Stimulated activated effector memory CD8-positive, alpha-beta T cell treated with anti-CD3 and anti-CD28 coated beads, Interleukin-12 subunit alpha, Interleukin-12 subunit beta, amount 100 ng/mL, for 72 hours (primary cell): ENCODE measurements around the gene STARD9.
"Not testable (repeated sequence)": the region's sequence is repeated elsewhere in the genome, so short reads cannot be mapped to it uniquely, and the experiment has no call there.

Source experiments
- ATAC-seq: fragments of 150-1000 bp; cut with Tn5 transposase; 2 replicates; pipeline ENCODE4 v1.10.0; 2021
- DNase-seq, 2 donors: peaks; one replicate each; pipeline ENCODE4 v3.0.0; 2021 to 2022; ENCODE audit warnings: low spot score in 2 of 2
- H3K27ac Mint-ChIP-seq: one replicate; pipeline ENCODE4 v1.8.0; 2022; ENCODE audit warnings: mild to moderate bottlenecking, mixed read lengths
- H3K36me3 Mint-ChIP-seq: one replicate; pipeline ENCODE4 v1.8.0; 2022; ENCODE audit warnings: mild to moderate bottlenecking, mixed read lengths
- H3K4me1 Mint-ChIP-seq: one replicate; pipeline ENCODE4 v1.8.0; 2022; ENCODE audit warnings: mixed read lengths
- H3K4me3 Mint-ChIP-seq: one replicate; pipeline ENCODE4 v1.8.0; 2022; ENCODE audit warnings: mild to moderate bottlenecking, mixed read lengths
- H3K9me3 Mint-ChIP-seq: one replicate; pipeline ENCODE4 v1.8.0; 2022; ENCODE audit warnings: mixed read lengths

STARD9 gene

DNA sequence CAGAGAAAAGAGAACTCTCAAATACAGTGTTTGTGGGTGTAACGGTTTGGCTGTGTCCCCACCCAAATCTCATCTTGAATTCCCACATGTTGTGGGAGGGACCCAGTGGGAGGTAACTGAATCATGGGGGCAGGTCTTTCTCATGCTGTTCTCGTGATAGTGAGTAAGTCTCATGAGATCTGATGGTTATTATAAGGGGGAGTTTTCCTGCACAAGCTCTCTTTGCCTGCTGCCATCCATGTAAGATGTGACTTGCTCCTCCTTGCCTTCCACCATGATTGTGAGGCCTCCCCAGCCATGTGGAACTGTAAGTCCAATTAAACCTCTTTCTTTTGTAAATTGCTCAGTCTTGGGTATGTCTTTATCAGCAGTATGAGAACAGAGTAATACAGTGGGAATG is 186.4 kb downstream of the STARD9 start:
- peaks cover 20% of the 10 kb centered on the region for H3K9me3 Mint-ChIP-seq
- H3K27ac Mint-ChIP-seq, DNase-seq, H3K4me1 Mint-ChIP-seq, H3K4me3 Mint-ChIP-seq, ATAC-seq, H3K36me3 Mint-ChIP-seq: not testable (repeated sequence)

DNA sequence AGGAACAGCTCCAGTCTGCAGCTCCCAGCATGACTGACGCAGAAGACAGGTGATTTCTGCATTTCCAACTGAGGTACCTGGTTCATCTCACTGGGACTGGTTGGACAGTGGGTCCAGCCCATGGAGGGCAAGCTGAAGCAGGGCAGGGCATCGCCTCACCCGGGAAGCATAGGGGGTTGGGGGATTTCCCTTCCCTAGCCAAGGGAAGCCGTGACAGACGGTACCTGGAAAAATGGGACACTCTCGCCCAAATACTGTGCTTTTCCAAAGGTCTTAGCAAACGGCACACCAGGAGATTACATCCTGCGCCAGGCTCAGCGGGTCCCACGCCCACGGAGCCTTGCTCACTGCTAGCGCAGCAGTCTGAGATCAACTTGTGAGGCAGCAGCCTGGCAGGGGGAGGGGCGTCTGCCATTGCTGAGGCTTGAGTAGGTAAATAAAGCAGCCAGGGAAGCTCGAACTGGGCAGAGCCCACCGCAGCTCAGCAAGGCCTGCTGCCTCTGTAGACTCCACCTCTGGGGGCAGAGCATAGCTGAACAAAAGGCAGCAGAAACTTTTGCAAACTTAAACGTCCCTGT is 188.8 kb downstream of the STARD9 start:
- not testable (repeated sequence) for H3K4me3 Mint-ChIP-seq, H3K4me1 Mint-ChIP-seq, H3K36me3 Mint-ChIP-seq, ATAC-seq, DNase-seq, H3K27ac Mint-ChIP-seq
- peaks cover 24% of the 10 kb centered on the region for H3K9me3 Mint-ChIP-seq

DNA sequence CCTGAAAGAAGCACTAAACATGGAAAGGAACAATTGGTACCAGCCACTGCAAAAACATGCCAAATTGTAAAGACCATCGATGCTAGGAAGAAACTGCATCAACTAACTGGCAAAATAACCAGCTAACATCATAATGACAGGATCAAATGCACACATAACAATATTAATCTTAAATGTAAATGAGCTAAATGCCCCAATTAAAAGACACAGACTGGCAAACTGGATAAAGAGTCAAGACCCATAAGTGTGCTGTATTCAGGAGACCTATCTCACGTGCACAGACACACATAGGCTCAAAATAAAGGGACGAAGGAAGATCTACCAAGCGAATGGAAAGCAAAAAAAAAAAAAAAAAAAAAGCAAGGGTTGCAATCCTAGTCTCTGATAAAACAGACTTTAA is 190.7 kb downstream of the STARD9 start:
- H3K9me3 Mint-ChIP-seq = peaks cover 17% of the 10 kb centered on the region
- not testable (repeated sequence) for H3K4me3 Mint-ChIP-seq, H3K27ac Mint-ChIP-seq, H3K36me3 Mint-ChIP-seq, ATAC-seq, DNase-seq, H3K4me1 Mint-ChIP-seq
